PFSK-1 (cell line): ENCODE results near the gene FOS.

Source experiments
- POLR2AphosphoS5 ChIP-seq: IDR thresholded peaks from 2 replicates; pipeline ENCODE4 v1.6.1; 2012; ENCODE audit warnings: low read depth, mild to moderate bottlenecking, control low read depth, low read length, moderate library complexity
- SIN3A ChIP-seq: IDR thresholded peaks from 2 replicates; pipeline ENCODE4 v1.6.1; 2012; ENCODE audit warnings: mild to moderate bottlenecking, low read length, moderate library complexity, borderline replicate concordance; ENCODE audit not compliant: insufficient read depth
- TAF1 ChIP-seq: IDR thresholded peaks from 2 replicates; pipeline ENCODE4 v1.6.1; 2012; ENCODE audit warnings: low read length, control low read depth, borderline replicate concordance; ENCODE audit not compliant: insufficient read depth

GRCh38 chr14:75292886-75293285 lies 14.3 kb downstream of the FOS start:
- no peak for TF ChIP-seq POLR2AphosphoS5
- no peak for TF ChIP-seq SIN3A
- TF ChIP-seq TAF1 = no peak
